Cardiac fibroblast (primary cell): ENCODE measurements around the gene INA.
A peak's percentile ranks its signal among the peaks of the same experiment; 100 is the strongest.

ENCODE experiments used
- DNase-seq, 2 donors: peaks; one replicate each; pipeline versions ENCODE4 v3.0.0 to v3.0.0-alpha.2; 2010; ENCODE audit warnings: low read depth in 2 of 2
- H3K4me3 ChIP-seq, 2 donors: replicated peaks in 1 of 2; 1 replicate in 1 of 2; 2 replicates in 1 of 2; pipeline ENCODE4 v1.5.1; 2011; ENCODE audit warnings: low read depth in 2 of 2, low read length in 2 of 2, mild to moderate bottlenecking in 2 of 2, moderate library complexity in 1 of 2
- TF ChIP-seq, protein P1 (sequence below): IDR thresholded peaks from one replicate; pipeline ENCODE4 v1.5.1; 2011; ENCODE audit warnings: low read depth, mild to moderate bottlenecking, low read length, inconsistent platforms

The INA gene

DNA sequence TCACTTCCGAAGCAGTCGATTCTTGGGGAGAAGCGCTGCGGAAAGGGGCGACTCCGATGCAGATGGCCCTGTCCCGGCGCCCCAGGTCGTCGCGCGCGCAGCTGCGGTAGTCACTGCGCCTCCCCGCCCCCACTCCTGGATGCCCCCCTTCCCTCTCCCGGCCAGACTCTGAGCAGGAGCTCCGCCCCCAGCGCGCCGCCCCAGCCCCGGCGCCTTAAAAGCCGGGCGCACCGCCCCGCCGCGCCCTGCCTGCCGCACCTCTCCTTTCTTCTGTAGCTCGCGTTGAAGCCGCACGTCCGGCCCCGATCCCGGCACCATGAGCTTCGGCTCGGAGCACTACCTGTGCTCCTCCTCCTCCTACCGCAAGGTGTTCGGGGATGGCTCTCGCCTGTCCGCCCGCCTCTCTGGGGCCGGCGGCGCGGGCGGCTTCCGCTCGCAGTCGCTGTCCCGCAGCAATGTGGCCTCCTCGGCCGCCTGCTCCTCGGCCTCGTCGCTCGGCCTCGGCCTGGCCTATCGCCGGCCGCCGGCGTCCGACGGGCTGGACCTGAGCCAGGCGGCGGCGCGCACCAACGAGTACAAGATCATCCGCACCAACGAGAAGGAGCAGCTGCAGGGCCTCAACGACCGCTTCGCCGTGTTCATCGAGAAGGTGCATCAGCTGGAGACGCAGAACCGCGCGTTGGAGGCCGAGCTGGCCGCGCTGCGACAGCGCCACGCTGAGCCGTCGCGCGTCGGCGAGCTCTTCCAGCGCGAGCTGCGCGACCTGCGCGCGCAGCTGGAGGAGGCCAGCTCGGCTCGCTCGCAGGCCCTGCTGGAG is at the start of gene INA:
Gene INA, plus strand, starts transcription at position 243 of the 817 bp plus-strand sequence. Its CDS starts 74 bp downstream, at position 317.
- peak; percentile 23 to 40 for DNase-seq
- no peak within 1 kb of the TSS for H3K4me3 ChIP-seq
- TF ChIP-seq, protein P1, sequence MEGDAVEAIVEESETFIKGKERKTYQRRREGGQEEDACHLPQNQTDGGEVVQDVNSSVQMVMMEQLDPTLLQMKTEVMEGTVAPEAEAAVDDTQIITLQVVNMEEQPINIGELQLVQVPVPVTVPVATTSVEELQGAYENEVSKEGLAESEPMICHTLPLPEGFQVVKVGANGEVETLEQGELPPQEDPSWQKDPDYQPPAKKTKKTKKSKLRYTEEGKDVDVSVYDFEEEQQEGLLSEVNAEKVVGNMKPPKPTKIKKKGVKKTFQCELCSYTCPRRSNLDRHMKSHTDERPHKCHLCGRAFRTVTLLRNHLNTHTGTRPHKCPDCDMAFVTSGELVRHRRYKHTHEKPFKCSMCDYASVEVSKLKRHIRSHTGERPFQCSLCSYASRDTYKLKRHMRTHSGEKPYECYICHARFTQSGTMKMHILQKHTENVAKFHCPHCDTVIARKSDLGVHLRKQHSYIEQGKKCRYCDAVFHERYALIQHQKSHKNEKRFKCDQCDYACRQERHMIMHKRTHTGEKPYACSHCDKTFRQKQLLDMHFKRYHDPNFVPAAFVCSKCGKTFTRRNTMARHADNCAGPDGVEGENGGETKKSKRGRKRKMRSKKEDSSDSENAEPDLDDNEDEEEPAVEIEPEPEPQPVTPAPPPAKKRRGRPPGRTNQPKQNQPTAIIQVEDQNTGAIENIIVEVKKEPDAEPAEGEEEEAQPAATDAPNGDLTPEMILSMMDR = no peak

DNA sequence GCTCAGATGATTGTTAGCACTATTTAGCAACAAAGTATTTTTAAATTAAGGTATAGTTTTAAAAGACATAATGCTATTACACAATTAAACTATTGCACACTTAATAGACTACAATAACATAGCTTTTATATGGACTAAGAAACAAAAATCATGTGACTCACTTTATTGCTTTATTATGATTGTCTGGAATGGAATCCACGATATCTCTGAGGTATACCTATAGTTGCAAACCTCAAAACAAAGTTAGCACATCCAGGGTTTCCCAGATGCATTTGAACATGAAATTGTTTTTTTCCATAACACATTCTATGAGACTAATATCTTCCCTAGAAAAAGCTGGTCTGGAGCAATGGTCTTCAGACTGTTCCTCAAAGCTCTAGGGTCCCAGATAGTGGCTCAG is 49.5 kb upstream of the INA start:
- TF ChIP-seq, protein P1 = no peak
- H3K4me3 ChIP-seq = no peak overlapping the region
- DNase-seq = peak in 1 of 2 donors; percentile 65

DNA sequence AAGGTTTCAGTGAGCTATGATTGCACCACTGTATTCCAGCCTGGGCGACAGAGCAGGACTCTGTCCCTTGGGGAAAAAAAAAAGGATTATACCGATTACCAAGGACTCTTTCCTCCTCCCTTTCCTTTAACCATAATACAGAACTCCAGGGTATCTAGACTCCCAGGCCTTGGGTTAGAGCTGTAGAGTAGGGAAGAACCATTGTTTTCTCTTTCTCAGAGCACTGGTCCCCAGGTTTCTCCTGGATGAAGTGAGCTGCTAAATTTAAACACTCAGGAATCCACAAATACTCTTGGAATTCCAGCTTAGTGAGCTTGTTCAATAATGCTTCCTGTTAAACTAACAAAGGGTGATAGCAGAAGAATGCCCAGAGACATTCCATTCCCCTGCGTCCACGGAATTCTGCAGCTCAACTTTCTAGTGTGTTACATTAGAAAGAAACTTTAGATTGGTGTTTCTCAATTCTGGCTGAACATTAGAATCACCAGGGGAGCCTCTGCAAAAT is 45.8 kb upstream of the INA start:
- TF ChIP-seq, protein P1 = no peak
- peak; percentile 96 to 97 for DNase-seq
- H3K4me3 ChIP-seq = no peak overlapping the region

DNA sequence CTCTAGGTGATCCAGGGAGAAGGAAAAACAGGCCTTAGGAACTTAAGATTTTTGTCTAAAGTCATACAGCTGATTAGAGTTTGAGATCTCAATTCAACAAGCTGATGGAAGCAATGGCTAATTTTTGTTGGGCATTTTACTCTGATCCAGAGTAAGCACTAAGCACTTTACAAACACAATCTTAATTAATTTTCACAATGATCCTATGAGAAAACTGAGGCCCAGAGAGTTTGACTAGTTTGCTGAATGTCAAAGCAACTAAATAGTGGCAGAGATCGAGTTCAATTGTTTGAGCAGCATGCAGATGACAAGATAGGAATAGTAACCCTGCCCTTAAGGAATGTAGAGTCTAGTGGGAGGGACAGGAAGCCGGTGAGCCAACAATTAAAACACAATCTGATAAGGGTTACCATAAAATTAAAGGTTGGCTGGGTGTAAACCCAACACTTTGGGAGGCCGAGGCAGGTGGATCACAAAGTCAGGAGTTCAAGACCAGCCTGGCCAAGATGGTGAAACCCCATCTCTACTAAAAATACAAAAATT is 44.7 kb upstream of the INA start:
- TF ChIP-seq, protein P1 = no peak
- no peak for DNase-seq
- H3K4me3 ChIP-seq = no peak overlapping the region

DNA sequence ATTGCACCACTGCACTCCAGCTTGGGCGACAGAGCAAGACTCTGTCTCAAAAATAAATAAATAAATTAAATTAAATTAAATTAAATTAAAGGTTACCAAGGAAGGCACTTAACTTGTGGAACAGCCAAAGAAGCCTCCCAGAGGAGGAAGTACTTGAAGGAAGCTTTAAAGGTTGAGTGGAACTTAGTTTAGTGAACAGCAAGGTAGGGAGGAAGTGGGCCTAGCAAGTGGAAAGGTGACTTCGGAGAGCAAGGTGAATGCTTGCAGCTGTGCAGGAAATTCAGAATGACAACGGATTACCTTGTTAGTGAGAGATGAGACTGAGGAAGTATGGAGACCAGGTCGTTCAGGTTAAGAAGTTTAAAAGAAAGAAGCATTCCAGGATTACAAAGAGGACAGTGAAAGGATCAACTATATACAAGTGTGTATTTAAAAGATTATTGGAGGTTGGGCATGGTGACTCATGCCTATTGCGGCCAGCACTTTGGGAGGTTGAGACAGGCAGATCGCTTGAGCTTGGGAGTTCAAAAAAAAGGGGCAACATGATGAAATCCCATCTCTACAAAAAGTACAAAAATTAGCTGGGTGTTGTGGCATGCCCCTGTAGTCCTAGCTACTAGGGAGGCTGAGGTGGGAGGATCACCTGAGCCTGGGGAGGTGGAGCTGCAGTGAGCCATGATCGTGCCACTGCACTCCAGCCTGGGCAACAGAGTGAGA is 44.0 kb upstream of the INA start:
- peak; percentile 74 to 75 for DNase-seq
- no peak overlapping the region for H3K4me3 ChIP-seq
- TF ChIP-seq, protein P1 = no peak

DNA sequence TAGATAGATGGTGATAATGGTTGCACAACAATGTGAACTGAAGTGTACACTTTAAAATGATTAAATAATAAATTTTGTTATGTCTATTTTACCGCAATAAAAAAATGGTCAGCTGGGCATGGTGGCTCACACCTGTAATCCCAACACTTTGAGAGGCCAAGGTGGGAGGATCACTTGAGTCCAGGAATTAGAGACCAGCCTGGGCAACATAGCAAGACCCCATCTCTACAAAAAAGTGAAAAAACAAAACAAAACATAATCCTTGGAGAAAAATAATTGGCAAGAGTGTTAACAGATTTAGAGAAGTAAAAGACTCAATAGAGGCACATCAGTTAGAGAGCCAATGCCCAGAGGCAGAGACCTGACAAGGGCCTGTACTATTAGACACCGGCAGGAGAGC is 41.2 kb upstream of the INA start:
- DNase-seq = no peak
- no peak overlapping the region for H3K4me3 ChIP-seq
- TF ChIP-seq, protein P1 = no peak
